Left lung (tissue), 10 donors: ENCODE results near the gene CES4A. TPM values are rescaled to one million over a fixed set of nuclear protein-coding genes. Genes with fewer than 3 reads are reported as not detected.
"Not testable (repeated sequence)": the region's sequence is repeated elsewhere in the genome, so short reads cannot be mapped to it uniquely, and the experiment has no call there.

Source experiments
- ATAC-seq: fragments of 200-7000 bp; cut with Tn5 transposase; one replicate; pipeline ENCODE4 v1.9.1; 2020; ENCODE audit warnings: moderate library complexity
- DNase-seq, 4 donors: peaks; one replicate each; pipeline ENCODE4 v3.0.0-alpha.2; 2013 to 2020
- H3K27ac ChIP-seq, 2 donors: fragments of 200-600 bp; sonication (generic) in 1 of 2; one replicate each; pipeline versions ENCODE4 v1.5.0 to v1.8.0; 2020 to 2021
- H3K27me3 ChIP-seq, 2 donors: fragments of 200-600 bp; sonication (generic) in 1 of 2; one replicate each; pipeline versions ENCODE4 v1.5.0 to v1.8.0; 2020 to 2021
- H3K36me3 ChIP-seq, 2 donors: fragments of 200-600 bp; sonication (generic) in 1 of 2; one replicate each; pipeline versions ENCODE4 v1.5.0 to v1.8.0; 2020 to 2021
- H3K4me1 ChIP-seq, 2 donors: fragments of 200-600 bp; one replicate each; pipeline ENCODE4 v1.8.0; 2021
- H3K4me3 ChIP-seq, 2 donors: fragments of 200-600 bp; sonication (generic) in 1 of 2; one replicate each; pipeline versions ENCODE4 v1.5.0 to v1.8.0; 2020 to 2021; ENCODE audit warnings: mild to moderate bottlenecking in 1 of 2
- H3K9me3 ChIP-seq, 2 donors: fragments of 200-600 bp; sonication (generic) in 1 of 2; one replicate each; pipeline versions ENCODE4 v1.5.0 to v1.8.0; 2020 to 2021
- intact Hi-C, 2 donors: fragments of 100-400 bp; cut with DNase I; formaldehyde crosslinking; loops; one replicate each; pipeline versions ENCODE4 v1.11.2 to v1.14.2; 2022
- polyA plus RNA-seq, 6 donors: library from polyadenylated mRNA; unstranded; fragments of 120-200 nt; gene quantifications; one replicate each; pipeline ENCODE4 v1.2.1, GENCODE V29; 2013; ENCODE audit not compliant: insufficient read length in 6 of 6
- total RNA-seq, 2 donors: library from RNA; stranded (reverse); fragmentation: NEBNext Ultra II Directional; extraction: Animal tissue kit (Norgen Biotek cat#: 25700); gene quantifications; one replicate each; pipeline ENCODE4 v1.2.1, GENCODE V29; 2021
- TF ChIP-seq, protein P1 (sequence below), 2 donors: fragments of 200-600 bp; sonication (generic) in 1 of 2; IDR thresholded peaks; one replicate each; pipeline versions ENCODE4 v1.5.0 to v1.8.0; 2021; ENCODE audit warnings: antibody characterized with exemption in 2 of 2
- donor health status: DM: no; HTN: yes; CAD: no.
- donor health status: DM: no; HTN: no; CAD: no.

The CES4A gene
- total and polyA plus RNA-seq, 8 donors = 6.1 to 14.3 (median 8.0) TPM

GRCh38 chr16:66964049-66964448 is 24.3 kb upstream of the CES4A start:
- DNase-seq (no peak), ATAC-seq (no peak)
- H3K27ac ChIP-seq = no peak overlapping the region
- TF ChIP-seq, protein P1, sequence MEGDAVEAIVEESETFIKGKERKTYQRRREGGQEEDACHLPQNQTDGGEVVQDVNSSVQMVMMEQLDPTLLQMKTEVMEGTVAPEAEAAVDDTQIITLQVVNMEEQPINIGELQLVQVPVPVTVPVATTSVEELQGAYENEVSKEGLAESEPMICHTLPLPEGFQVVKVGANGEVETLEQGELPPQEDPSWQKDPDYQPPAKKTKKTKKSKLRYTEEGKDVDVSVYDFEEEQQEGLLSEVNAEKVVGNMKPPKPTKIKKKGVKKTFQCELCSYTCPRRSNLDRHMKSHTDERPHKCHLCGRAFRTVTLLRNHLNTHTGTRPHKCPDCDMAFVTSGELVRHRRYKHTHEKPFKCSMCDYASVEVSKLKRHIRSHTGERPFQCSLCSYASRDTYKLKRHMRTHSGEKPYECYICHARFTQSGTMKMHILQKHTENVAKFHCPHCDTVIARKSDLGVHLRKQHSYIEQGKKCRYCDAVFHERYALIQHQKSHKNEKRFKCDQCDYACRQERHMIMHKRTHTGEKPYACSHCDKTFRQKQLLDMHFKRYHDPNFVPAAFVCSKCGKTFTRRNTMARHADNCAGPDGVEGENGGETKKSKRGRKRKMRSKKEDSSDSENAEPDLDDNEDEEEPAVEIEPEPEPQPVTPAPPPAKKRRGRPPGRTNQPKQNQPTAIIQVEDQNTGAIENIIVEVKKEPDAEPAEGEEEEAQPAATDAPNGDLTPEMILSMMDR (IDR thresholded peaks at IDR 0.05) = no peak
- intact Hi-C loops = no loop called here
- H3K4me3 ChIP-seq = no peak overlapping the region
- no peaks in the 10 kb centered on the region for H3K27me3 ChIP-seq
- H3K9me3 ChIP-seq = no peaks in the 10 kb centered on the region
- H3K36me3 ChIP-seq = no peaks in the 10 kb centered on the region
- peaks cover 0 to 28% of the 10 kb centered on the region in 2 donors for H3K4me1 ChIP-seq

DNA sequence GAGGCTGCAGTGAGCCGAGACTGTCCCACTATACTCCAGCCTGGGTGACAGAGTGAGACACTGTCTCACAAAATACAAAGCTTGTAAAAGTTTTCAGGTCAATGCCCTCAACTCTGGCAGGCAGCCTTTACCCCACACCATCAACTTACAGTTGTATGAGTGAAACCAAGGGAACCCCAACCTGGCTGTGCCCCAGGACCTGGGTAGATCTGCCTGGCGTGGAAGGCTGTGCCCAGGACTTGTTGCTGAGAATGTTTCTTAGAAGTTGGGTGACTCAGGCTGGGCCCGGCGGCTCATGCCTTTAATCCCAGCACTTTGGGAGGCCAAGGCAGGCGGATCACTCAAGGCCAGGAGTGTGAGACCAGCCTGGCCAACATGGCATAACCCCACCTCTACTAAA is 19.5 kb upstream of the CES4A start:
- Histone ChIP-seq H3K4me1 (no peaks in the 10 kb centered on the region), H3K27me3 (no peaks in the 10 kb centered on the region), H3K36me3 (no peaks in the 10 kb centered on the region), H3K4me3 (no peak overlapping the region), H3K27ac (no peak overlapping the region), H3K9me3 (no peaks in the 10 kb centered on the region)
- DNase-seq = no peak
- TF ChIP-seq, protein P1 (IDR thresholded peaks at IDR 0.05) = no peak
- ATAC-seq = no peak
- intact Hi-C loops = no loop called here

GRCh38 chr16:66970775-66971720 is 17.3 kb upstream of the CES4A start:
- H3K9me3 ChIP-seq = no peaks in the 10 kb centered on the region
- H3K4me3 ChIP-seq = no peak overlapping the region
- no peaks in the 10 kb centered on the region for H3K4me1 ChIP-seq
- H3K36me3 ChIP-seq = no peaks in the 10 kb centered on the region
- peak in 1 of 4 donors; percentile 6 for DNase-seq
- peaks cover 0 to 8% of the 10 kb centered on the region in 2 donors for H3K27me3 ChIP-seq
- TF ChIP-seq, protein P1 (IDR thresholded peaks at IDR 0.05) = no peak
- ATAC-seq = no peak
- intact Hi-C loops = loop anchor here in 1 of 2 donors (10.0 kb wide), 1 partner anchor 214 kb away; the partner anchor contains the start of gene MATCAP1
- no peak overlapping the region for H3K27ac ChIP-seq

DNA sequence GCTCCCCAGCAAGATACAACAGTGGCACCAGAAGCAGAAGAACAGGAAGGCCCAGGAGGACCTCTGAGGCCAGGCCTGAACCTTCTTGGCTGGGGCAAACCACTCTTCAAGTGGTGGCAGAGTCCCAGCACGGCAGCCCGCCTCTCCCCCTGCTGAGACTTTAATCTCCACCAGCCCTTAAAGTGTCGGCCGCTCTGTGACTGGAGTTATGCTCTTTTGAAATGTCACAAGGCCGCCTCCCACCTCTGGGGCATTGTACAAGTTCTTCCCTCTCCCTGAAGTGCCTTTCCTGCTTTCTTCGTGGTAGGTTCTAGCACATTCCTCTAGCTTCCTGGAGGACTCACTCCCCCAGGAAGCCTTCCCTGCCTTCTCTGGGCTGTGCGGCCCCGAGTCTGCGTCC is 15.4 kb upstream of the CES4A start:
- TF ChIP-seq, protein P1 (IDR thresholded peaks at IDR 0.05) = no peak
- peaks cover 0 to 8% of the 10 kb centered on the region in 2 donors for H3K27me3 ChIP-seq
- H3K4me1 ChIP-seq = peaks cover 0 to 4% of the 10 kb centered on the region in 2 donors
- H3K27ac ChIP-seq = no peak overlapping the region
- no peaks in the 10 kb centered on the region for H3K9me3 ChIP-seq
- H3K4me3 ChIP-seq = no peak overlapping the region
- H3K36me3 ChIP-seq = no peaks in the 10 kb centered on the region
- intact Hi-C loops = loop anchor here in 1 of 2 donors (10.0 kb wide), 1 partner anchor 212 kb away; the partner anchor contains the start of gene MATCAP1
- ATAC-seq (peak; percentile 13), DNase-seq (no peak)

DNA sequence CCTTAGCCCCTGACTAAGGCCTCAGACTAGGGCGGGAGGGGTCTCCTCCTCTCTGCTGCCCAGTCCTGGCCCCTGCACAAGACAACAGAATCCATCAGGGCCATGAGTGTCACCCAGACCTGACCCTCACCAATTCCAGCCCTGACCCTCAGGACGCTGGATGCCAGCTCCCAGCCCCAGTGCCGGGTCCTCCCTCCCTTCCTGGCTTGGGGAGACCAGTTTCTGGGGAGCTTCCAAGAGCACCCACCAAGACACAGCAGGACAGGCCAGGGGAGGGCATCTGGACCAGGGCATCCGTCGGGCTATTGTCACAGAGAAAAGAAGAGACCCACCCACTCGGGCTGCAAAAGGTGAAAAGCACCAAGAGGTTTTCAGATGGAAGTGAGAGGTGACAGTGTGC is 14.7 kb upstream of the CES4A start:
- Histone ChIP-seq H3K4me1 (peaks cover 0 to 4% of the 10 kb centered on the region in 2 donors), H3K4me3 (no peak overlapping the region), H3K36me3 (no peaks in the 10 kb centered on the region), H3K9me3 (no peaks in the 10 kb centered on the region), H3K27me3 (peaks cover 0 to 8% of the 10 kb centered on the region in 2 donors), H3K27ac (no peak overlapping the region)
- no peak for ATAC-seq
- peak in 1 of 4 donors; percentile 34 for DNase-seq
- TF ChIP-seq, protein P1 (IDR thresholded peaks at IDR 0.05) = no peak
- intact Hi-C loops = loop anchor here in 1 of 2 donors (10.0 kb wide), 1 partner anchor 211 kb away; the partner anchor contains the start of gene MATCAP1

DNA sequence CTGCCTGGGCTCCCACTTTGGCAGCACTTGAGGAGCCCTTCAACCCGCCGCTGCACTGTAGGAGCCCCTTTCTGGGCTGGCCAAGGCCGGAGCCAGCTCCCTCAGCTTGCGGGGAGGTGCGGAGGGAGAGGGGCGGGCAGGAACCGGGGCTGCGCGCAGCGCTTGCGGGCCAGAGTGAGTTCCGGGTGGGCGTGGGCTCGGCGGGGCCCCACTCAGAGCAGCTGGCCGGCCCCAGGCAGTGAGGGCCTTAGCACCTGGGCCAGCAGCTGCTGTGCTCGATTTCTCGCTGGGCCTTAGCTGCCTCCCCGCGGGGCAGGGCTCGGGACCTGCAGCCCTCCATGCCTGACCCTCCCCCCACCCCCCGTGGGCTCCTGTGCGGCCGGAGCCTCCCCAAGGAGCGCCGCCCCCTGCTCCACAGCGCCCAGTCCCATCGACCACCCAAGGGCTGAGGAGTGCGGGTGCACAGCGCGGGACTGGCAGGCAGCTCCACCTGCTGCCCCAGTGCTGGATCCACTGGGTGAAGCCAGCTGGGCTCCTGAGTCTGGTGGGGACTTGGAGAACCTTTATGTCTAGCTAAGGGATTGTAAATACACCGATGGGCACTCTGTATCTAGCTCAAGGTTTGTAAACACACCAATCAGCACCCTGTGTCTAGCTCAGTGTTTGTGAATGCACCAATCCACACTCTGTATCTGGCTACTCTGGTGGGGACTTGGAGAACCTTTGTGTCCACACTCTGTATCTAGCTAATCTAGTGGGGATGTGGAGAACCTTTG is 14.0 kb upstream of the CES4A start:
- not testable (repeated sequence) for H3K9me3 ChIP-seq, H3K36me3 ChIP-seq, H3K4me3 ChIP-seq, H3K27me3 ChIP-seq, ATAC-seq, H3K27ac ChIP-seq, H3K4me1 ChIP-seq
- intact Hi-C loops = loop anchor here in 1 of 2 donors (10.0 kb wide), 1 partner anchor 210 kb away; the partner anchor contains the start of gene MATCAP1
- peak in 1 of 4 donors; percentile 60 for DNase-seq

- not testable (repeated sequence) for ATAC-seq, H3K4me1 ChIP-seq, H3K4me3 ChIP-seq, H3K27me3 ChIP-seq, H3K36me3 ChIP-seq, H3K27ac ChIP-seq, H3K9me3 ChIP-seq
- DNase-seq = peak in 1 of 4 donors; percentile 13
- intact Hi-C loops = loop anchor here in 1 of 2 donors (5.0 to 10.0 kb wide), 2 partner anchors 182 to 210 kb away; partner anchors contain the start of genes FBXL8, MATCAP1 and TRADD
Measured at GRCh38 chr16:66974932-66975246, 13.5 kb upstream of the CES4A start.
